Retina (tissue), 1 donor: Measurements from ENCODE around the gene KIR3DL3.
"Not testable (repeated sequence)": the region's sequence is repeated elsewhere in the genome, so short reads cannot be mapped to it uniquely, and the experiment has no call there.

ENCODE experiments used
- DNase-seq: peaks from one replicate; pipeline ENCODE4 v3.0.0-alpha.2; 2016

The KIR3DL3 gene

DNA sequence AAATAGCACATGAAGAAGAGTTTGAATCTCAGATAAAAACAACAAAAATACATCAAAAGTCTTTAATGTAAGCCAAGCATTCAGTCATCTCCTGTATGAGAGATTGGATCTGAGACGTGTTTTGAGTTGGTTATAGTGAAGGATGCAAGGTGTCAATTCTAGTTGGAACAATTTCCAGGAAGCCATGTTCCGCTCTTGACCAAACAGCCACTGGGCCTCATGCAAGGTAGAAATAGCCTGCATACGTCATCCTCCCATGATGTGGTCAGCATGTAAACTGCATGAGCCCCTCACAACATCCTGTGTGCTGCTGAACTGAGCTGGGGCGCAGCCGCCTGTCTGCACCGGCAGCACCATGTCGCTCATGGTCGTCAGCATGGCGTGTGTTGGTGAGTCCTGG, at the start of gene KIR3DL3:
TSS of gene KIR3DL3 (plus strand) at position 301 of the 400 bp plus-strand sequence. CDS start at position 356, 55 bp downstream.
- no peak for DNase-seq

GRCh38 chr19:54676210-54676834, 47.9 kb upstream of the KIR3DL3 start:
- DNase-seq, result peak; percentile 16

DNA sequence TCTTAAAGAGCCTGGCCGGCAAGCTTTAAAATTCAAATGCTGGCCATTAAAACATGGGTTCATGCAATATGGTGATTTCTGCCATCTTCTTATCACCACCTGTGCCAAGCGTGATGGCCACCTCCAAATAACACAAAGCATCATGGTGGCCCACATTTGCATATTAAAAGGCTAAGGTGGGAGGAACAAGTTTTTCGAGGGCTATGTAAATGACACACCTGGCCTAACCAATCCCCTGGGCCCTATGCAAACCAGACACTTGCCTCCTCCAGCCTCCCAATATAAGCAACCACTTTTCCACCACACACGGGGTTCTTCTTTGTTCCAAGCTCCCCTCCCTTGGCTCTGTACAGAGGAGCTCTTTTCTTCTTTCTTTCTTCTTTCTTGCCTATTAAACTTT, 47.0 kb upstream of the KIR3DL3 start:
- no peak for DNase-seq

DNA sequence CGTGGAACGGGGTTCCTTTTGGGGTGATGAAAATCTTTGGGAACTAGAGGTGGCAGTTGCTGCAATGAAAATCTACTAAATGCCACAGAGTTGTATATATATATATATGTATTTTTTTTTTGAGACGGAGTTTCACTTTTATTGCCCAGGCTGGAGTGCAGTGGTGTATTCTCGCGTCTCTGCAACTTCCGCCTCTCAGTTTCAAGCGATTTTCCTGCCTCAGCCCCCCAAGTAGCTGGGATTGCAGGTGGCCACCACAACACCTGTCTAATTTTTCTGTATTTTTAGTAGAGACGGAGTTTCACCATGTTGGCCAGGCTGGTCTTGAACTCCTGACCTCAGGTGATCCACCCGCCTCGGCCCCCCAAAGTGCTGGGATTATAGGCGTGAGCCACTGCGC, 42.6 kb upstream of the KIR3DL3 start:
- DNase-seq, result not testable (repeated sequence)

DNA sequence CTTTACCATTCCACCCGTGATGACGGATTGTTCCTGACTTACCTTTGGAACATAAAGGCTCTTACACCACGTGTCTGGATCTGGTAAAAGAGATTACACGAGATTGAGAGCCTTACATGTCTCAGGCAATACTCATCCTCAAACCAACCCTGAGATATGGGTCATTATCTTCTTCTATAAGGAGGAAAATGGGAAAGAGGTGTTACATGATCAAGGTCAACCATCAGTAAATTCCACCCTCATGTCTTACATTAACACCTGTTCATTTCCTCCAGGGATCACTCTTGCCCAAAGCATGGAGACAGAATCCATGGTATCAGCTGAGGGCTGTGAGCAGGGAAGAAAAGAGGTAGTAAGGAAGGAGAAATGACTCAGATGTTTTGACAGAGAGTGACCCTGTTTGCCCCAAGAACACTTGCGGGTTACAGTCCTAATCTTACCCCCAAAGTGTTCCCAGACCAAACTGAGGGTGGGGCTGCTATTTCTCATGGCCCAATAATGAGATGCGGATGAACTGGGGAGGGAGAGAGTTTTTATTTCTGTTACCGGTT, 41.9 kb upstream of the KIR3DL3 start:
- DNase-seq, result no peak

GRCh38 chr19:54684527-54684926, 39.7 kb upstream of the KIR3DL3 start:
- no peak for DNase-seq

GRCh38 chr19:54691582-54692297, 32.5 kb upstream of the KIR3DL3 start:
- no peak for DNase-seq

GRCh38 chr19:54692298-54692615, 32.0 kb upstream of the KIR3DL3 start:
- DNase-seq, result no peak

- no peak for DNase-seq
Observed at GRCh38 chr19:54694648-54695047, 29.6 kb upstream of the KIR3DL3 start.

- DNase-seq, result no peak
Observed at GRCh38 chr19:54696117-54696548, 28.1 kb upstream of the KIR3DL3 start.

DNA sequence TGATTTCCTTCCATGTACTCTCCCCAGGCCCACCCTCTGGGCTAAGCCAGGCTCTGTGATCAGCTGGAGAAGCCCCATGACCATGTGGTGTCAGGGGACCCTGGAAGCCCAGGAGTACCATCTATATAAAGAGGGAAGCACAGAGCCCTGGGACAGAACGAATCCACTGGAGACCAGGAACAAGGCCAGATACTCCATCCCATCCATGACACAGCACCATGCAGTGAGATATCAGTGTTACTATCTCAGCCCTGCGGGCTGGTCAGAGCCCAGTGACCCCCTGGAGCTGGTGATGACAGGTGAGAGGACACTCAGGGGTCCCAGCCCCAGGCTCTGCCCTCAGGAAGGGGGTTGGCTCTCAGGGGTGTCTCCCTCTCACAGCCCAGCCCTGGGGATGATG, 27.5 kb upstream of the KIR3DL3 start:
- no peak for DNase-seq

DNA sequence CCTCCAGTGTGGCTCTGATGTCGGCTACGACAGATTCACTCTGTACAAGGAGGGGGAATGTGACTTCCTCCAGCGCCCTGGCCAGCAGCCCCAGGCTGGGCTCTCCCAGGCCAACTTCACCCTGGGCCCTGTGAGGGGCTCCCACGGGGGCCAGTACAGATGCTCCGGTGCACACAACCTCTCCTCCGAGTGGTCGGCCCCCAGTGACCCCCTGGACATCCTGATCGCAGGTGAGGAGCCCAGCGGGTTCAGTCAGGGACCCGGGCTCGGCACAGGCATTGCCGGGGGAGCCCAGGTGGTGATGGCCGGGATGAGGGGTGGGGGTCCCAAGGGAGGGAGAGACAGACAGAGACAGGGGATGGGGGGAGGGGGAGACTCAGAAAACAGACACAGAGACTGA, 26.5 kb upstream of the KIR3DL3 start:
- not testable (repeated sequence) for DNase-seq

GRCh38 chr19:54704928-54705327, 19.3 kb upstream of the KIR3DL3 start:
- no peak for DNase-seq

- DNase-seq, result no peak
Observed at GRCh38 chr19:54707962-54708361, 16.3 kb upstream of the KIR3DL3 start.

GRCh38 chr19:54708781-54709180, 15.5 kb upstream of the KIR3DL3 start:
- DNase-seq, result no peak

GRCh38 chr19:54709212-54709948, 14.9 kb upstream of the KIR3DL3 start:
- DNase-seq, result no peak

DNA sequence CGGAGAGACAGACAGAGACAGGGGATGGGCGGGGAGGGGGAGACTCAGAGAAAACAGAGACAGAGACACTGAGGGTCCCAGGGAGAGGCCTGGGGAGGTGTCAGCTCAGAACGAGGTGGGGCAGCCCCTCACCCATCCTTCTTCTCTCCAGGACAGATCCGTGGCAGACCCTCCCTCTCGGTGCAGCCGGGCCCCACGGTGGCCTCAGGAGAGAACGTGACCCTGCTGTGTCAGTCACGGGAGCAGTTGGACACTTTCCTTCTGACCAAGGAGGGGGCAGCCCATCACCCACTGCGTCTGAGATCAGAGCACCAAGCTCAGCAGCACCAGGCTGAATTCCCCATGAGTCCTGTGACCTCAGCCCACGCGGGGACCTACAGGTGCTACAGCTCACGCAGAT, 14.3 kb upstream of the KIR3DL3 start:
- not testable (repeated sequence) for DNase-seq

GRCh38 chr19:54724644-54725043, 402 bp downstream of the KIR3DL3 start:
- DNase-seq, result no peak

DNA sequence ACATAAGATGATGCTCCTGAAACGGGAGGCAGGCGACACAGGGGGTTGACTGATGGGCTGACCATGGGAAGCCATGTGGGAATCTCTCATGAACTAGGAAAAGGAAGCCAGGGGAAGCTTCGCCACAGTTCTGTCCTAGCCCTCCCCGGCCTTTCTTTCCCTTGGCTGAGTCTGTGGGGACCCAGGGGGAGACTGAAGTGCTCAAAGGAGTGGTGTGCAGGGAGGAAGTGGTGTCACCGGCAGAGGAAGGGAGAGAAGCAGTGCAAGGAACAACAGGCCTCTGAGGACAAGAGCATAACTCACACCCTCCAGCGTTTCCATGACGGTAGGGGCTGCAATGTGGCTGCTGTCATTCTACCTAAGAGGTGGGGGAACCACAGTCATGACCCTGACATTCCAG, 1.1 kb downstream of the KIR3DL3 start:
- DNase-seq, result no peak

DNA sequence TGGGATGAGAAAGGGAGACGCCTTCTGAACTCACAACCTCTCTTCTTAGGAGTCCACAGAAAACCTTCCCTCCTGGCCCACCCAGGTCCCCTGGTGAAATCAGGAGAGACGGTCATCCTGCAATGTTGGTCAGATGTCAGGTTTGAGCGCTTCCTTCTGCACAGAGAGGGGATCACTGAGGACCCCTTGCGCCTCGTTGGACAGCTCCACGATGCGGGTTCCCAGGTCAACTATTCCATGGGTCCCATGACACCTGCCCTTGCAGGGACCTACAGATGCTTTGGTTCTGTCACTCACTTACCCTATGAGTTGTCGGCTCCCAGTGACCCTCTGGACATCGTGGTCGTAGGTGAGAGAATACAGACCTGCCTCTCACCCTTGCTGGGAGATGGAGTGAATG, 3.3 kb downstream of the KIR3DL3 start:
- DNase-seq, result no peak

GRCh38 chr19:54728167-54728566, 3.9 kb downstream of the KIR3DL3 start:
- DNase-seq, result no peak

DNA sequence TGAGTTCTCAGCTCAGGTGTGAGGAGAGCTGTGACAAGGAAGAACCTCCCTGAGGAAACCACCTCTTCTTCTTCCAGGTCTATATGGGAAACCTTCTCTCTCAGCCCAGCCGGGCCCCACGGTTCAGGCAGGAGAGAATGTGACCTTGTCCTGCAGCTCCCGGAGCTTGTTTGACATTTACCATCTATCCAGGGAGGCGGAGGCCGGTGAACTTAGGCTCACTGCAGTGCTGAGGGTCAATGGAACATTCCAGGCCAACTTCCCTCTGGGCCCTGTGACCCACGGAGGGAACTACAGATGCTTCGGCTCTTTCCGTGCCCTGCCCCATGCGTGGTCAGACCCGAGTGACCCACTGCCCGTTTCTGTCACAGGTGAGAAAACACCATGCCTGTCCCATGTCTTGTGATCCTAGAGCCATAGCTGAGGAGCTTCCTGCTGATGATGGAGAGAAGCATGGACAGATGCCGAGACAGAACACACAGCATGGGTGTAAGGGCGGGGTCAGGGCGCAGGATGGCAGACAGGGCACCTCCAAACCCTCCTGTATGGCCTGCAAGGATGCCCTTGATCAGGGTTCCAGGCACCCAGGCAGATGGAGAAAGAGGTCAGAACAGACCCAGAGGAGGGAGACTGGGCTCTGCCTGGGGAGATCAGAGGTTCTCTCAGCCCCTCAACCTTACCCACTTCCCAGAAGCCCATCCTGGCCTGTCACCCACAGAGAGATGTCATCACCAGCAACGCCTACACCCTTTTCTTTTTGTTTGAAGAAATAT, 5.4 kb downstream of the KIR3DL3 start:
- no peak for DNase-seq

DNA sequence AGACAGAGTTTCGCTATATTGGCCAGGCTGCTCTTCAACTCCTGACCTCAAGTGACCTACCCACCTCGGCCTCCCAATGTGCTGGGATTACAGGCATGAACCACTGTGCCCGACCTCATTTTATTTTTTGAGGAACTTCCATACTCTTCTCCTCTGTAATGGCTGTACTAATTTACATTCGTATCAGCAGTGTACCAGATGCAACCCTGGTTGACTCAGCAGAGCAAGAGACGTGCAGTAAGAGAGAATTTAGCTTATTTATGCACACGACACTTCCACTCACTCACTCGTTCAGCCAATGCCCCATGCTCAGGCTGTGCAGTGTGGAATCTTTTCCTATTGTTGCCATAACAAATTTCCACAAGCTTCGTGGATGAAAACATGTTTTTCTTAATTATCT, 6.9 kb downstream of the KIR3DL3 start:
- DNase-seq, result no peak
